ENCODE results near the gene ART3.

- no peak for TF ChIP-seq POLR2A (IDR thresholded peaks at IDR 0.05)
- no peak for TF ChIP-seq EP300 (IDR thresholded peaks at IDR 0.05)
- TF ChIP-seq, protein P1, sequence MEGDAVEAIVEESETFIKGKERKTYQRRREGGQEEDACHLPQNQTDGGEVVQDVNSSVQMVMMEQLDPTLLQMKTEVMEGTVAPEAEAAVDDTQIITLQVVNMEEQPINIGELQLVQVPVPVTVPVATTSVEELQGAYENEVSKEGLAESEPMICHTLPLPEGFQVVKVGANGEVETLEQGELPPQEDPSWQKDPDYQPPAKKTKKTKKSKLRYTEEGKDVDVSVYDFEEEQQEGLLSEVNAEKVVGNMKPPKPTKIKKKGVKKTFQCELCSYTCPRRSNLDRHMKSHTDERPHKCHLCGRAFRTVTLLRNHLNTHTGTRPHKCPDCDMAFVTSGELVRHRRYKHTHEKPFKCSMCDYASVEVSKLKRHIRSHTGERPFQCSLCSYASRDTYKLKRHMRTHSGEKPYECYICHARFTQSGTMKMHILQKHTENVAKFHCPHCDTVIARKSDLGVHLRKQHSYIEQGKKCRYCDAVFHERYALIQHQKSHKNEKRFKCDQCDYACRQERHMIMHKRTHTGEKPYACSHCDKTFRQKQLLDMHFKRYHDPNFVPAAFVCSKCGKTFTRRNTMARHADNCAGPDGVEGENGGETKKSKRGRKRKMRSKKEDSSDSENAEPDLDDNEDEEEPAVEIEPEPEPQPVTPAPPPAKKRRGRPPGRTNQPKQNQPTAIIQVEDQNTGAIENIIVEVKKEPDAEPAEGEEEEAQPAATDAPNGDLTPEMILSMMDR (IDR thresholded peaks at IDR 0.05), result no peak
Measured at GRCh38 chr4:76035141-76035540, 39.4 kb upstream of the ART3 start.

Data from sigmoid colon (tissue), 4 donors.